HG03469 (cell line): ENCODE data around the gene ANO4.
A peak's percentile ranks its signal among the peaks of the same experiment; 100 is the strongest.
"Not testable (repeated sequence)": the region's sequence is repeated elsewhere in the genome, so short reads cannot be mapped to it uniquely, and the experiment has no call there.

Experiments
- ATAC-seq: cut with Tn5 transposase; IDR thresholded peaks from one replicate; pipeline ENCODE4 v1.9.1; 2021; ENCODE audit warnings: mild to moderate bottlenecking, moderate library complexity, moderate number of reproducible peaks; ENCODE audit not compliant: unreplicated experiment

The ANO4 gene

GRCh38 chr12:101076921-101077320, 282.3 kb downstream of the ANO4 start:
- no peak for ATAC-seq

- ATAC-seq, result no peak
Measured at GRCh38 chr12:101077791-101078528, 283.4 kb downstream of the ANO4 start.

GRCh38 chr12:101078536-101079285, 284.1 kb downstream of the ANO4 start:
- ATAC-seq, result no peak

GRCh38 chr12:101082706-101083105, 288.1 kb downstream of the ANO4 start:
- no peak for ATAC-seq

GRCh38 chr12:101086490-101087135, 292.0 kb downstream of the ANO4 start:
- ATAC-seq, result no peak

GRCh38 chr12:101087920-101088319, 293.3 kb downstream of the ANO4 start:
- no peak for ATAC-seq

- ATAC-seq, result no peak
Measured at GRCh38 chr12:101089271-101089670, 294.7 kb downstream of the ANO4 start.

- not testable (repeated sequence) for ATAC-seq
Measured at GRCh38 chr12:101090222-101090621, 295.6 kb downstream of the ANO4 start.

GRCh38 chr12:101097829-101098580, 303.4 kb downstream of the ANO4 start:
- no peak for ATAC-seq

GRCh38 chr12:101107032-101107763, 312.6 kb downstream of the ANO4 start:
- ATAC-seq, result no peak

- no peak for ATAC-seq
Measured at GRCh38 chr12:101108130-101108529, 313.6 kb downstream of the ANO4 start.

- no peak for ATAC-seq
Measured at GRCh38 chr12:101110866-101111265, 316.3 kb downstream of the ANO4 start.

GRCh38 chr12:101111441-101111840, 316.9 kb downstream of the ANO4 start:
- no peak for ATAC-seq

GRCh38 chr12:101115326-101115725, 320.8 kb downstream of the ANO4 start:
- ATAC-seq, result peak; percentile 75

- no peak for ATAC-seq
Measured at GRCh38 chr12:101116911-101117310, 322.3 kb downstream of the ANO4 start.

GRCh38 chr12:101117842-101118241, 323.3 kb downstream of the ANO4 start:
- ATAC-seq, result no peak

GRCh38 chr12:101127521-101128219, 333.1 kb downstream of the ANO4 start:
- no peak for ATAC-seq

GRCh38 chr12:101145777-101146431, 351.3 kb downstream of the ANO4 start:
- ATAC-seq, result not testable (repeated sequence)

- no peak for ATAC-seq
Measured at GRCh38 chr12:101165319-101165718, 370.7 kb downstream of the ANO4 start.
